Measurements from ENCODE around the gene PI3. TPM values are rescaled to one million over a fixed set of nuclear protein-coding genes. Genes with fewer than 3 reads are reported as not detected.

PI3 gene
- total and polyA plus RNA-seq, 9 of the 15 experiments (the other 6 are each of a cell fraction or from before 2014, with no cell fraction given), result not detected

GRCh38 chr20:45138561-45139300, 36.0 kb upstream of the PI3 start (continued):
- TF ChIP-seq REST (IDR thresholded peaks at IDR 0.05; ENCODE audit: borderline replicate concordance) (peak; percentile 62), REST (CRISPR knock-in tag; IDR thresholded peaks at IDR 0.05; ENCODE audit: low read depth) (no peak), RBM15 (IDR thresholded peaks at IDR 0.05; ENCODE audit: insufficient read depth, low read length) (no peak), STAT5A (IDR thresholded peaks at IDR 0.05; ENCODE audit: borderline replicate concordance, low read length) (no peak), KLF1 (tag; IDR thresholded peaks at IDR 0.05) (0 out of 2 replicates have a peak, but pooled peaks have one; percentile 32), POU5F1 (IDR thresholded peaks at IDR 0.05; ENCODE audit: borderline replicate concordance, low read depth, low read length, partially characterized antibody) (no peak), MEF2A (IDR thresholded peaks at IDR 0.05; ENCODE audit: control insufficient read depth, low read depth, low read length) (no peak), NFE2L1 (tag; IDR thresholded peaks at IDR 0.05; ENCODE audit: borderline replicate concordance, low read depth) (no peak), KDM4B (IDR thresholded peaks at IDR 0.05; ENCODE audit: borderline replicate concordance in 2 of 2, low read depth in 1 of 2) (0 out of 4 replicates have a peak, but pooled peaks of 1 of the 2 experiments have one; percentile 62), RBM17 (IDR thresholded peaks at IDR 0.05; ENCODE audit: borderline replicate concordance, low read depth, low read length) (no peak), ELK3 (CRISPR knock-in tag; IDR thresholded peaks at IDR 0.05) (no peak), PBX2 (CRISPR knock-in tag; IDR thresholded peaks at IDR 0.05; ENCODE audit: low read depth) (no peak), PBX2 (tag; conservative IDR thresholded peaks at IDR 0.05; ENCODE audit: low read depth) (peak; percentile 70)

Data from K562 (cell line).